ENCODE results near the gene EDARADD. TPM values are rescaled to one million over a fixed set of nuclear protein-coding genes. Genes with fewer than 3 reads are reported as not detected.
"Not testable (repeated sequence)": the region's sequence is repeated elsewhere in the genome, so short reads cannot be mapped to it uniquely, and the experiment has no call there.

The EDARADD gene
- total RNA-seq, 1 donor from 2014 or later, result 9.4 TPM

GRCh38 chr1:236361909-236362590, 32.0 kb upstream of the EDARADD start:
- no peak for DNase-seq (ENCODE audit: low spot score)
- Mint-ChIP-seq H3K4me3 (ENCODE audit: unreplicated experiment) (no peak overlapping the region), H3K9me3 (ENCODE audit: unreplicated experiment) (no peaks in the 10 kb centered on the region), H3K27ac (ENCODE audit: unreplicated experiment) (no peak overlapping the region), H3K36me3 (ENCODE audit: low read depth, unreplicated experiment) (no peaks in the 10 kb centered on the region), H3K27me3 (ENCODE audit: unreplicated experiment) (peaks cover 1% of the 10 kb centered on the region), H3K4me1 (ENCODE audit: unreplicated experiment) (peaks cover 3% of the 10 kb centered on the region)
- TF ChIP-seq CTCF (IDR thresholded peaks at IDR 0.05; ENCODE audit: unreplicated experiment), result no peak

- no peak overlapping the region for H3K4me3 Mint-ChIP-seq (ENCODE audit: unreplicated experiment)
- no peak for DNase-seq (ENCODE audit: low spot score)
- H3K9me3 Mint-ChIP-seq (ENCODE audit: unreplicated experiment), result no peaks in the 10 kb centered on the region
- TF ChIP-seq CTCF (IDR thresholded peaks at IDR 0.05; ENCODE audit: unreplicated experiment), result no peak
- H3K27ac Mint-ChIP-seq (ENCODE audit: unreplicated experiment), result no peak overlapping the region
- peaks cover 1% of the 10 kb centered on the region for H3K27me3 Mint-ChIP-seq (ENCODE audit: unreplicated experiment)
- H3K4me1 Mint-ChIP-seq (ENCODE audit: unreplicated experiment), result peaks cover 3% of the 10 kb centered on the region
- H3K36me3 Mint-ChIP-seq (ENCODE audit: low read depth, unreplicated experiment), result no peaks in the 10 kb centered on the region
These were observed 30.8 kb upstream of the EDARADD start for GRCh38 chr1:236363237-236363636.

- Mint-ChIP-seq H3K36me3 (ENCODE audit: low read depth, unreplicated experiment) (no peaks in the 10 kb centered on the region), H3K4me1 (ENCODE audit: unreplicated experiment) (peaks cover 3% of the 10 kb centered on the region), H3K27me3 (ENCODE audit: unreplicated experiment) (peaks cover 3% of the 10 kb centered on the region), H3K9me3 (ENCODE audit: unreplicated experiment) (no peaks in the 10 kb centered on the region), H3K4me3 (ENCODE audit: unreplicated experiment) (no peak overlapping the region), H3K27ac (ENCODE audit: unreplicated experiment) (peak overlapping the region; percentile 6)
- DNase-seq (ENCODE audit: low spot score), result no peak
- TF ChIP-seq CTCF (IDR thresholded peaks at IDR 0.05; ENCODE audit: unreplicated experiment), result no peak
These were observed 28.0 kb upstream of the EDARADD start for GRCh38 chr1:236365999-236366570.

- H3K4me1 Mint-ChIP-seq (ENCODE audit: unreplicated experiment); H3K4me3 Mint-ChIP-seq (ENCODE audit: unreplicated experiment); H3K9me3 Mint-ChIP-seq (ENCODE audit: unreplicated experiment); H3K27me3 Mint-ChIP-seq (ENCODE audit: unreplicated experiment); H3K36me3 Mint-ChIP-seq (ENCODE audit: low read depth, unreplicated experiment); DNase-seq (ENCODE audit: low spot score): not testable (repeated sequence)
- H3K27ac Mint-ChIP-seq (ENCODE audit: unreplicated experiment), result peak overlapping the region; percentile 6
These were observed 27.4 kb upstream of the EDARADD start for GRCh38 chr1:236366681-236367080.

- no peaks in the 10 kb centered on the region for H3K9me3 Mint-ChIP-seq (ENCODE audit: unreplicated experiment)
- peaks cover 3% of the 10 kb centered on the region for H3K4me1 Mint-ChIP-seq (ENCODE audit: unreplicated experiment)
- no peak for DNase-seq (ENCODE audit: low spot score)
- no peak for TF ChIP-seq CTCF (IDR thresholded peaks at IDR 0.05; ENCODE audit: unreplicated experiment)
- H3K4me3 Mint-ChIP-seq (ENCODE audit: unreplicated experiment), result no peak overlapping the region
- H3K27ac Mint-ChIP-seq (ENCODE audit: unreplicated experiment), result no peak overlapping the region
- no peaks in the 10 kb centered on the region for H3K36me3 Mint-ChIP-seq (ENCODE audit: low read depth, unreplicated experiment)
- H3K27me3 Mint-ChIP-seq (ENCODE audit: unreplicated experiment), result peaks cover 3% of the 10 kb centered on the region
These were observed 23.7 kb upstream of the EDARADD start for GRCh38 chr1:236370420-236370819.
